ENCODE measurements around the gene KIAA0232. TPM values are rescaled to one million over a fixed set of nuclear protein-coding genes. Genes with fewer than 3 reads are reported as not detected.

KIAA0232 gene
- total RNA-seq, 1 experiment from 2014 or later: 15.6 TPM

- ChIA-PET CTCF (interaction anchor here (0.6 to 0.9 kb wide), 3 partner anchors 52 to 735 kb away, joined by 3 to 5 read pairs (median 3); no protein-coding TSS in a partner anchor), POLR2A (no interaction called here)
- H3K27ac Mint-ChIP-seq (ENCODE audit: low read depth, unreplicated experiment): no peak overlapping the region
- no TSS peak for BruUV-seq (replicated peaks)
- no peak for TF ChIP-seq CTCF (IDR thresholded peaks at IDR 0.05; ENCODE audit: unreplicated experiment)
- no peaks in the 10 kb centered on the region for H3K9me3 Mint-ChIP-seq (ENCODE audit: unreplicated experiment)
- H3K36me3 Mint-ChIP-seq (ENCODE audit: insufficient read depth, unreplicated experiment): peaks cover 52% of the 10 kb centered on the region
- no peaks in the 10 kb centered on the region for H3K27me3 Mint-ChIP-seq (ENCODE audit: insufficient read depth, unreplicated experiment)
- H3K4me1 Mint-ChIP-seq (ENCODE audit: insufficient read depth, unreplicated experiment): no peaks in the 10 kb centered on the region
- intact Hi-C loops (cut with micrococcal nuclease): no loop called here
- no peak overlapping the region for H3K4me3 Mint-ChIP-seq (ENCODE audit: unreplicated experiment)
- DNase-seq (ENCODE audit: unreplicated experiment): no peak
These were observed 143.6 kb downstream of the KIAA0232 start for GRCh38 chr4:6926081-6926480.

- Mint-ChIP-seq H3K27me3 (ENCODE audit: insufficient read depth, unreplicated experiment) (no peaks in the 10 kb centered on the region), H3K36me3 (ENCODE audit: insufficient read depth, unreplicated experiment) (peaks cover 59% of the 10 kb centered on the region), H3K27ac (ENCODE audit: low read depth, unreplicated experiment) (no peak overlapping the region), H3K4me3 (ENCODE audit: unreplicated experiment) (no peak overlapping the region), H3K9me3 (ENCODE audit: unreplicated experiment) (no peaks in the 10 kb centered on the region), H3K4me1 (ENCODE audit: insufficient read depth, unreplicated experiment) (no peaks in the 10 kb centered on the region)
- no peak for DNase-seq (ENCODE audit: unreplicated experiment)
- CTCF ChIA-PET: interaction anchor here (0.6 to 1.2 kb wide), 5 partner anchors 47 to 736 kb away, joined by 3 to 5 read pairs (median 3); no protein-coding TSS in a partner anchor
- intact Hi-C loops (cut with micrococcal nuclease): no loop called here
- no peak for TF ChIP-seq CTCF (IDR thresholded peaks at IDR 0.05; ENCODE audit: unreplicated experiment)
- POLR2A ChIA-PET: no interaction called here
- no TSS peak for BruUV-seq (replicated peaks)
These were observed 144.4 kb downstream of the KIAA0232 start for GRCh38 chr4:6926681-6927478.

- Mint-ChIP-seq H3K9me3 (ENCODE audit: unreplicated experiment) (no peaks in the 10 kb centered on the region), H3K36me3 (ENCODE audit: insufficient read depth, unreplicated experiment) (peaks cover 62% of the 10 kb centered on the region), H3K27ac (ENCODE audit: low read depth, unreplicated experiment) (no peak overlapping the region), H3K4me1 (ENCODE audit: insufficient read depth, unreplicated experiment) (no peaks in the 10 kb centered on the region), H3K27me3 (ENCODE audit: insufficient read depth, unreplicated experiment) (no peaks in the 10 kb centered on the region), H3K4me3 (ENCODE audit: unreplicated experiment) (no peak overlapping the region)
- no peak for DNase-seq (ENCODE audit: unreplicated experiment)
- TF ChIP-seq CTCF (IDR thresholded peaks at IDR 0.05; ENCODE audit: unreplicated experiment): no peak
- no TSS peak for BruUV-seq (replicated peaks)
- intact Hi-C loops (cut with micrococcal nuclease): no loop called here
- ChIA-PET CTCF (interaction anchor here (0.5 to 1.2 kb wide), 3 partner anchors 12 to 77 kb away, joined by 3 to 4 read pairs (median 3); no protein-coding TSS in a partner anchor), POLR2A (interaction anchor here (0.6 kb wide), 1 partner anchor 42 kb away, joined by 4 read pairs; no protein-coding TSS in a partner anchor)
These were observed 145.6 kb downstream of the KIAA0232 start for GRCh38 chr4:6928081-6928480.

- CTCF ChIA-PET: interaction anchor here (0.6 to 1.4 kb wide), 4 partner anchors 19 to 149 kb away, joined by 3 to 6 read pairs (median 4); no protein-coding TSS in a partner anchor
- H3K36me3 Mint-ChIP-seq (ENCODE audit: insufficient read depth, unreplicated experiment): peaks cover 56% of the 10 kb centered on the region
- no peaks in the 10 kb centered on the region for H3K27me3 Mint-ChIP-seq (ENCODE audit: insufficient read depth, unreplicated experiment)
- DNase-seq (ENCODE audit: unreplicated experiment): no peak
- POLR2A ChIA-PET: no interaction called here
- BruUV-seq (replicated peaks): no TSS peak
- intact Hi-C loops (cut with micrococcal nuclease): no loop called here
- peaks cover 5% of the 10 kb centered on the region for H3K4me1 Mint-ChIP-seq (ENCODE audit: insufficient read depth, unreplicated experiment)
- H3K9me3 Mint-ChIP-seq (ENCODE audit: unreplicated experiment): no peaks in the 10 kb centered on the region
- H3K4me3 Mint-ChIP-seq (ENCODE audit: unreplicated experiment): no peak overlapping the region
- no peak overlapping the region for H3K27ac Mint-ChIP-seq (ENCODE audit: low read depth, unreplicated experiment)
- TF ChIP-seq CTCF (IDR thresholded peaks at IDR 0.05; ENCODE audit: unreplicated experiment): no peak
These were observed 146.8 kb downstream of the KIAA0232 start for GRCh38 chr4:6929339-6929811.
